Stimulated activated naive CD4-positive, alpha-beta T cell (primary cell): ENCODE measurements around the gene ABR.

ENCODE experiments used
- DNase-seq, 6 experiments: peaks; one replicate each; lab custom pipeline; 2025; lab: John Stamatoyannopoulos, UW

The ABR gene

GRCh38 chr17:1030684-1031532 lies 148.9 kb downstream of the ABR start:
- no peak for DNase-seq

GRCh38 chr17:1029922-1030644 lies 149.7 kb downstream of the ABR start:
- no peak for DNase-seq

GRCh38 chr17:1029196-1029921 lies 150.4 kb downstream of the ABR start:
- no peak for DNase-seq

GRCh38 chr17:1027044-1027443 lies 152.7 kb downstream of the ABR start:
- no peak for DNase-seq

GRCh38 chr17:1026599-1026975 lies 153.2 kb downstream of the ABR start:
- no peak for DNase-seq

GRCh38 chr17:1025733-1026598 lies 153.8 kb downstream of the ABR start:
- no peak for DNase-seq

- DNase-seq: no peak
These were observed 155.7 kb downstream of the ABR start for GRCh38 chr17:1024076-1024475.

- no peak for DNase-seq
These were observed 157.3 kb downstream of the ABR start for GRCh38 chr17:1022278-1023024.

- DNase-seq: no peak
These were observed 158.6 kb downstream of the ABR start for GRCh38 chr17:1021147-1021546.

- DNase-seq: no peak
These were observed 160.3 kb downstream of the ABR start for GRCh38 chr17:1019451-1019850.

- DNase-seq: no peak
These were observed 161.2 kb downstream of the ABR start for GRCh38 chr17:1018547-1018946.

- DNase-seq: no peak
These were observed 166.1 kb downstream of the ABR start for GRCh38 chr17:1013729-1014090.

GRCh38 chr17:1012823-1013728 lies 166.7 kb downstream of the ABR start:
- DNase-seq: no peak

GRCh38 chr17:1011760-1012735 lies 167.7 kb downstream of the ABR start:
- no peak for DNase-seq

- no peak for DNase-seq
These were observed 168.6 kb downstream of the ABR start for GRCh38 chr17:1011138-1011537.

- no peak for DNase-seq
These were observed 169.2 kb downstream of the ABR start for GRCh38 chr17:1010586-1010985.

GRCh38 chr17:1010086-1010450 lies 169.7 kb downstream of the ABR start:
- DNase-seq: no peak

- no peak for DNase-seq
These were observed 170.3 kb downstream of the ABR start for GRCh38 chr17:1009229-1010085.
